Gastroesophageal sphincter (tissue), 4 donors: ENCODE results near the gene PTPN23. TPM values are rescaled to one million over a fixed set of nuclear protein-coding genes. Genes with fewer than 3 reads are reported as not detected.

Experiments
- ATAC-seq: fragments of 150-250 bp; one replicate; pipeline ENCODE4 v1.9.1; 2016; ENCODE audit warnings: mild to moderate bottlenecking, moderate library complexity
- H3K27ac ChIP-seq, 4 donors: fragments of 200-600 bp; sonication (generic) in 3 of 4; 1 replicate in 3 of 4; 2 replicates in 1 of 4; pipeline ENCODE4 v1.5.1; 2016 to 2019
- H3K27me3 ChIP-seq: fragments of 200-600 bp; sonication (generic); one replicate; pipeline ENCODE4 v1.5.1; 2019
- H3K36me3 ChIP-seq, 2 donors: fragments of 200-600 bp; sonication (generic); one replicate each; pipeline ENCODE4 v1.5.1; 2019; ENCODE audit warnings: control low read depth in 1 of 2
- H3K4me1 ChIP-seq, 3 donors: fragments of 200-600 bp; sonication (generic); 1 replicate in 2 of 3; 2 replicates in 1 of 3; pipeline ENCODE4 v1.5.1; 2016 to 2019; ENCODE audit warnings: control low read depth in 2 of 3
- H3K4me3 ChIP-seq, 2 donors: fragments of 200-600 bp; sonication (generic); one replicate each; pipeline ENCODE4 v1.5.1; 2019; ENCODE audit warnings: mild to moderate bottlenecking in 1 of 2, moderate library complexity in 1 of 2
- H3K9me3 ChIP-seq, 3 donors: fragments of 200-600 bp; sonication (generic); one replicate each; pipeline ENCODE4 v1.5.1; 2017 to 2019; ENCODE audit warnings: control low read depth in 2 of 3
- EP300 ChIP-seq: sonication (generic); formaldehyde crosslinking; IDR thresholded peaks from one replicate; pipeline ENCODE4 v1.6.1; 2017; ENCODE audit warnings: antibody characterized with exemption, mild to moderate bottlenecking
- POLR2A ChIP-seq, 2 donors: fragments of 450-650 bp; IDR thresholded peaks; one replicate each; pipeline ENCODE4 v1.6.1; 2017; ENCODE audit warnings: antibody characterized with exemption in 2 of 2, mild to moderate bottlenecking in 2 of 2, moderate library complexity in 1 of 2
- POLR2AphosphoS5 ChIP-seq: sonication (generic); formaldehyde crosslinking; IDR thresholded peaks from one replicate; pipeline ENCODE4 v1.6.1; 2017; ENCODE audit warnings: antibody characterized with exemption
- WGBS, 2 donors: methylation state at CpG; one replicate each; pipeline ENCODE4 v1.1.5; 2018; ENCODE audit warnings: low coverage in 1 of 2; 5-methylcytosine and 5-hydroxymethylcytosine counted together
- total RNA-seq, 4 donors: library from RNA; depleted of rRNA; stranded (reverse); fragments of >200 nt; gene quantifications; one replicate each; pipeline ENCODE4 v1.1.0, GENCODE V29; 2016
- TF ChIP-seq, protein P1 (sequence below), 4 experiments: fragments of 200-600 bp in 2 of 4; fragments of 450-650 bp in 2 of 4; sonication (generic) in 1 of 4; IDR thresholded peaks; one replicate each; pipeline ENCODE4 v1.5.1; 2017 to 2019; ENCODE audit warnings: antibody characterized with exemption in 4 of 4, mild to moderate bottlenecking in 2 of 4, moderate library complexity in 2 of 4

PTPN23 gene
- total RNA-seq, 4 donors from 2014 or later = 9.1 to 34.2 (median 19.5) TPM

DNA sequence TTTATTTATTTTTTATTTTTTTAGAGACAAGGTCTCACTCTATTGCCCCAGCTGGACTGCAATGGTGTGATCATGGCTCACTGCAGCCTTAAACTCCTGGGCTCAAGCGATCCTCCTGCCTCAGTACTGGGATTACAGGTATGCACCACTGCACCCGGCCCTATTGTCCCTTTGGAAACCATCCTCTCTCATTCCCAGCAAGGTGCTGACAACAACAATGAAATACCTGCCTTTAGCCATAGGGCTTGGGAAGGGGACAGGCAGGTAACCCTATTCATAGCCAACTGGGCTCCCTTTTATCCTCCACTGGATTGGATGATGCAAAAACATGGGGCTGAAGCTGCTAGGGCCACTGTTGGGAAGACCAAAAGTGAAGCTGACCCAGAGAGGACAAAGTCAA lies 51.9 kb downstream of the PTPN23 start:
- TF ChIP-seq, protein P1, sequence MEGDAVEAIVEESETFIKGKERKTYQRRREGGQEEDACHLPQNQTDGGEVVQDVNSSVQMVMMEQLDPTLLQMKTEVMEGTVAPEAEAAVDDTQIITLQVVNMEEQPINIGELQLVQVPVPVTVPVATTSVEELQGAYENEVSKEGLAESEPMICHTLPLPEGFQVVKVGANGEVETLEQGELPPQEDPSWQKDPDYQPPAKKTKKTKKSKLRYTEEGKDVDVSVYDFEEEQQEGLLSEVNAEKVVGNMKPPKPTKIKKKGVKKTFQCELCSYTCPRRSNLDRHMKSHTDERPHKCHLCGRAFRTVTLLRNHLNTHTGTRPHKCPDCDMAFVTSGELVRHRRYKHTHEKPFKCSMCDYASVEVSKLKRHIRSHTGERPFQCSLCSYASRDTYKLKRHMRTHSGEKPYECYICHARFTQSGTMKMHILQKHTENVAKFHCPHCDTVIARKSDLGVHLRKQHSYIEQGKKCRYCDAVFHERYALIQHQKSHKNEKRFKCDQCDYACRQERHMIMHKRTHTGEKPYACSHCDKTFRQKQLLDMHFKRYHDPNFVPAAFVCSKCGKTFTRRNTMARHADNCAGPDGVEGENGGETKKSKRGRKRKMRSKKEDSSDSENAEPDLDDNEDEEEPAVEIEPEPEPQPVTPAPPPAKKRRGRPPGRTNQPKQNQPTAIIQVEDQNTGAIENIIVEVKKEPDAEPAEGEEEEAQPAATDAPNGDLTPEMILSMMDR (IDR thresholded peaks at IDR 0.05) = no peak
- TF ChIP-seq POLR2A (IDR thresholded peaks at IDR 0.05) (no peak), POLR2AphosphoS5 (no peak), EP300 (no peak)
- WGBS, 2 donors = 100% methylated on average over 2 of the region's 2 CpGs; no CpG with 5 or more reads in 1 of the 2 donors
- no peaks in the 10 kb centered on the region for H3K27me3 ChIP-seq
- no peak for ATAC-seq
- H3K36me3 ChIP-seq = peaks cover 0 to 72% of the 10 kb centered on the region in 2 donors
- no peaks in the 10 kb centered on the region for H3K4me1 ChIP-seq
- H3K27ac ChIP-seq = no peak overlapping the region
- H3K9me3 ChIP-seq = no peaks in the 10 kb centered on the region
- no peak overlapping the region for H3K4me3 ChIP-seq

DNA sequence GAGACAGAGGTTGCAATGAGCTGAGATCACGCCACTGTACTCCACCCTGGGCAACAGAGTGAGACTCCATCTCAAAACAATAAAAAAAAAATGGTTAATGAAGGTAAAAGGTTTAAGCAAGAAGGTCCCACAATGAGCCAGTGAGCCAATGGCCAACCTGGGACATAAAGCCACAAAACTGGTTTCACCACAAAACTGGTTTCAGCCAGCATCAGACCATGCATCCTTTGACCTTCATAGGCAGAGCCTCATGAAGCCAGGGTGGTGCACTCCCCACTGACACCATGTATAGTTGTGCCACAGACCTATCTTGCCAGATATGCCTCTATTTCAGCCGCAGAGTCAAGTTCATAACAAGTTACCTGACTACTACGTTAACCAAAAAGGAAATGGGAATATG lies 53.0 kb downstream of the PTPN23 start:
- 100% methylated on average over 2 of the region's 3 CpGs; no CpG with 5 or more reads in 1 of the 2 donors for WGBS, 2 donors
- Histone ChIP-seq H3K9me3 (no peaks in the 10 kb centered on the region), H3K36me3 (peaks cover 0 to 69% of the 10 kb centered on the region in 2 donors), H3K27ac (no peak overlapping the region), H3K27me3 (no peaks in the 10 kb centered on the region), H3K4me3 (no peak overlapping the region), H3K4me1 (no peaks in the 10 kb centered on the region)
- no peak for ATAC-seq
- TF ChIP-seq POLR2AphosphoS5 = no peak
- TF ChIP-seq EP300 = no peak
- no peak for TF ChIP-seq POLR2A (IDR thresholded peaks at IDR 0.05)
- TF ChIP-seq, protein P1 (IDR thresholded peaks at IDR 0.05) = no peak

DNA sequence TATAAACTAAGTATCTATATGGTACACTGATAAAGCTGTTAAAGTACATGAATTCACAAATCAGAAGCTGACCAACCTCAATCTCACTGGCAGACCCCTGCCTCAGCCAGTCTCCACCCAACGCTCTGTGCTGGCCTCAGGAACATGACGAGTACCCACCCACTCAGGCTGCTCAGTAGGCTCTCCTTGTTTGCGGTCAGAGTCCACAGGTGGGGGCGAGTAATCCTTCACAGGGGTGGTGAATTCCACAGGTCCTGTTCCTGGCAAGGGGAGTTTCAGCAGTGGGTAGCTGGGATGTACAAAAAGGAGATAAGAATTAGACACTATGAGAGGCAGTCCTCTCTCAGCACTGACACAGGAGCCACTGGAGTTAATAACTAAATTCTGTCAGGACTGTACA lies 54.0 kb downstream of the PTPN23 start:
- no peak overlapping the region for H3K4me3 ChIP-seq
- no peaks in the 10 kb centered on the region for H3K27me3 ChIP-seq
- no peaks in the 10 kb centered on the region for H3K9me3 ChIP-seq
- no peaks in the 10 kb centered on the region for H3K4me1 ChIP-seq
- H3K36me3 ChIP-seq = peaks cover 0 to 77% of the 10 kb centered on the region in 2 donors
- H3K27ac ChIP-seq = no peak overlapping the region
- WGBS, 2 donors = no CpG with 5 or more reads among the region's 4 CpGs
- TF ChIP-seq POLR2AphosphoS5 (no peak), EP300 (no peak), POLR2A (IDR thresholded peaks at IDR 0.05) (no peak)
- TF ChIP-seq, protein P1 (IDR thresholded peaks at IDR 0.05) = no peak
- ATAC-seq = no peak

DNA sequence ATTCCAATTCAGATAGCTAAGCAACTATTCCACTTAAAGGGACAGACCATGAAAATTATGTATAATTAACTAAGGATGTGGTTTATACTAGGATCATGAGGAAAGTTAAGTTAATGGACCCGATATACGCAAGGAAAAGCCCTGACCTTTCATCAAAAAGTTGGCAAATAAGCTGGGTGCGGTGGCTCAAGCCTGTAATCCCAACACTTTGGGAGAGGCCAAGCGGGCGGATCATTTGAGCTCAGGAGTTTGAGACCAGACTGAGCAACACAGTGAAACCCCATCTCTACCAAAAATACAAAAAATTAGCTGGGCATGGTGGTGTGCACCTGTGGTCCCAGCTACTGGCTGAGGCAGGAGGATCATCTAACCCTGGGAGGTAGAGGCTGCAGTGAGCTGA lies 55.4 kb downstream of the PTPN23 start:
- Histone ChIP-seq H3K9me3 (no peaks in the 10 kb centered on the region), H3K36me3 (peaks cover 0 to 77% of the 10 kb centered on the region in 2 donors), H3K27me3 (no peaks in the 10 kb centered on the region), H3K4me1 (no peaks in the 10 kb centered on the region), H3K4me3 (no peak overlapping the region), H3K27ac (no peak overlapping the region)
- WGBS, 2 donors = 87% methylated on average over 3 to 5 of the region's 5 CpGs
- no peak for TF ChIP-seq POLR2AphosphoS5
- TF ChIP-seq EP300 = no peak
- TF ChIP-seq POLR2A (IDR thresholded peaks at IDR 0.05) = no peak
- TF ChIP-seq, protein P1 (IDR thresholded peaks at IDR 0.05) = no peak
- no peak for ATAC-seq

DNA sequence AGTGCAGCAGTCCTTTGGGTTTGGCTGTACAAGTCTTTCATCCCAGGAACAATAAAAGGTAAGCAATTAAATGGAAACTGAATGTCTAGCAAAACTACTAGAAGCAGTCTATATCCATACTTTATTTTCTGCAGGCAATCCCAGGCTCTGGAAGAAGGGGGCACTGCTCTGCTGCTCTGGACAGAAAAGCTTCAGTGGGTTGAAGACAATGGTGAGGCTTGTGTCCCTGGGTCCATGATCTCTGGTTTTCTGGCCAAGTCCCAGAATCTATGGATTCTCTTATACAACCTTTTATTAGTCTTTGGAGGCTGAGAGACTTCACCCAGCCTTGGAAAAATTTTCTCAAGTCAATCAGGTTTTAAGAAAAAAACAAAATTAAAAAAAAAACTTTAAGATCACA lies 59.3 kb downstream of the PTPN23 start:
- H3K27ac ChIP-seq = no peak overlapping the region
- H3K4me1 ChIP-seq = peaks cover 0 to 29% (median 13%) of the 10 kb centered on the region in 3 donors
- H3K27me3 ChIP-seq = no peaks in the 10 kb centered on the region
- H3K9me3 ChIP-seq = no peaks in the 10 kb centered on the region
- no peak overlapping the region for H3K4me3 ChIP-seq
- peaks cover 0 to 44% of the 10 kb centered on the region in 2 donors for H3K36me3 ChIP-seq
- TF ChIP-seq, protein P1 (IDR thresholded peaks at IDR 0.05) = peak in 1 of 4 experiments; percentile 27
- no peak for TF ChIP-seq EP300
- no peak for TF ChIP-seq POLR2A (IDR thresholded peaks at IDR 0.05)
- no peak for TF ChIP-seq POLR2AphosphoS5
- no peak for ATAC-seq
